Fibroblast of gingiva (primary cell): ENCODE results near the gene CARHSP1.
"Not testable (repeated sequence)": the region's sequence is repeated elsewhere in the genome, so short reads cannot be mapped to it uniquely, and the experiment has no call there.

ENCODE experiments used
- DNase-seq: peaks from one replicate; pipeline ENCODE4 v3.0.0-alpha.2; 2011; ENCODE audit warnings: low read depth

CARHSP1 gene

GRCh38 chr16:8868416-8869211, at the start of gene CARHSP1:
TSS of gene CARHSP1 (minus strand) at chr16:8869006. CDS start at chr16:8859328, 9,678 bp downstream.
- peak; percentile 82 for DNase-seq

DNA sequence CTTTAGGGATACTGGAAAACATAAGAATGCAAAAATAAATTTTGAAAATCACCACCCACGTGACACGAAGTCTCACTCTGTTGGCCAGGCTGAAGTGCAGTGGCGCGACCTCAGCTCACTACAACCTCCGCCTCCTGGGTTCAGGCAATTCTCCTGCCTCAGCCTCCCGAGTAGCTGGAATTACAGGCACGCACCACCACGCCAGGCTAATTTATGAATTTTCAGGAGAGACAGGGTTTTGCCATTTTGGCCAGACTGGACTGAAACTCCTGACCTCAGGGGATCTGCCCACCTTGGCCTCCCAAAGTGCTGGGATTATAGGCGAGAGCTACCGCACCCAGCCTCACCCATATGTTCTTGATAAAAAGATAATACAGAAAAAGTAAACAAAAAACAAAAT, 48.5 kb upstream of the CARHSP1 start:
- DNase-seq = not testable (repeated sequence)

DNA sequence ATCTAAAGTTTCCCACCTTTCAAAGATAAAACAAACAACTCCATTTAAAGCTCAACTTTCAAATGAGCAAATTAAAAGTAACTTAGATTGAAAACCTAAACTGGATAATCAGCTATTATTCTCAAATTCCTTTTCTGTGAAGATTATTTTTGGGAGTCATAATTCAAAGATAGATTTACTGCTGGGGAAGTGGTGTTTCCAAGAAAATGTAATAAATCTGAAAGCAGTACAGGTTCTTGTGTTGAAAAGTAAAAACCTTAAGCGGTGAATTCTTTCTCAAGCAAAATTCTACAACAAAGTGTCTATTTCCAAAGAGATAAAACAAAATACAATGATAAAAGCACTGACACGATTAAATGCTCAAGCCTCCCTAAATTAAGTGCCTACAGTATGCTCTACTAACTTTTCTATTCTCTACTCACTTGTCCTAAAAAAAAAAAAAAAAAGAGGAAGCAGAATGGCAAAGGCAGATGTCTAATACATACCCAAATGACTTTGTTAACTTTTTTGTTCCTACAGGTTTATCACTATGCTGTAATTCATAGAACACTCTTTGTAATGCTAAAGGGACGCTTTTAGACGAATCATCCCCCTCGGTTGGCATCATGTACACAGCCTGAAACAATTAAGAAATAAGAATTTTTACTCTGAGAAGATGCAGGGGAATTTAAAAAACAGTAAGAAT, 47.9 kb upstream of the CARHSP1 start:
- no peak for DNase-seq

DNA sequence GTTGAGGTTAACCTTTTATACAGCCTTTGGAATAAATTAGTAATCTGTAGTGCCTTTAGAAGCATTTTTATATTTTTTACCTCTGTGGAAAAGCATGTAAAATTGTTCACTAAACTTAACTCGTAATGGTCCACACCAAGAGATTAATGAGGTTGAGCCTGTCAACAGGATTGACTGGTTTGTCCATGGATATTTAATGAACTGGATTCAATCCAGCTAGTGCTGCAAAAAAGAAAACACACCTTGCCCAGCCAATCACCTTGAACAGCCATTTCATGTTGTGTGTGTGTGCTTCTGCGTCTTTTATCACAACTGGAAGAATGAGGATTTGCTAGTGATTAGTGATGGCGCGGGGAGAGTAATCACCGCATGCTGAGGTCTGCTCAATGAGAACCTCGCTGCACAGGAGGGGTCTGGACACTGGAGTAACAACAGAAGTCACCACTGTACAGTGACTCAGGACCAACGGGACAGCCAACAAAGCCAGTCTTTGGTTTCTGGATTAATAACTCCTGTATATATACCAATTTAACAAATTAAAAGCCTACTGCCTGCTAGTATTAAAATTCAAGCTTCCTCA, 47.0 kb upstream of the CARHSP1 start:
- DNase-seq = no peak

- no peak for DNase-seq
These were observed 45.3 kb upstream of the CARHSP1 start for GRCh38 chr16:8914098-8914497.

- DNase-seq = no peak
These were observed 44.0 kb upstream of the CARHSP1 start for GRCh38 chr16:8912793-8913192.

GRCh38 chr16:8910811-8911210, 42.0 kb upstream of the CARHSP1 start:
- no peak for DNase-seq

DNA sequence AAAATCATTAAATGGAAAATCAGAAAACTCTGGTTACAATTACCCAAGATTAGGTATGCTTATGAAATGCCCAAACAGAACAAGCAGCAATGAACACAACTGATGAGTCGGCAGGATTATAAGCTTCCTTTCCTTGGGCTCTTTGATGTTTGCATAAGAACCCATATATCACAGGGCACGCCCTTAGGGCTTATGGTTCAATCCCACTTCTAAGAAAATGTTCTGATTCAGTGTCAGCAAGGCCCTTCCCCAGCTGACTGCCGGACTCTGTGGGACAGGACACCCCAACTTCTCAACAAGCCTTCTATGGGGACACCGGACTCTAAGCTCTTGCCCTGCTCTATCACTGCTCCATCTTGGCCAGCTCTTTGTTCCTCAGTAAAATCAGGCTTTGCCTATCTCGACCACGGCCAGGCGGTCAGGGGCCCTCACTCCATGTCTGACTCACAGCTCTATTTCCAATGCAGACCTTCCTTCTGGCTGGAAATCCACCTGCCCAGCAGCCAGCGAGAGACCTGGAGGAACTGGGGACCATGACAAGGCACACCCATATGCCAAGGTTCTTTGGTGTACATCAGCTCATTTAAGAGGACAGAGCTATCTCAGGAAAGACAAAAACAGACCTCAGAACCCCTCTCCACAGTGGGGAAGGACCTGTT, 40.1 kb upstream of the CARHSP1 start:
- DNase-seq = no peak

- DNase-seq = no peak
These were observed 38.3 kb upstream of the CARHSP1 start for GRCh38 chr16:8907096-8907495.

DNA sequence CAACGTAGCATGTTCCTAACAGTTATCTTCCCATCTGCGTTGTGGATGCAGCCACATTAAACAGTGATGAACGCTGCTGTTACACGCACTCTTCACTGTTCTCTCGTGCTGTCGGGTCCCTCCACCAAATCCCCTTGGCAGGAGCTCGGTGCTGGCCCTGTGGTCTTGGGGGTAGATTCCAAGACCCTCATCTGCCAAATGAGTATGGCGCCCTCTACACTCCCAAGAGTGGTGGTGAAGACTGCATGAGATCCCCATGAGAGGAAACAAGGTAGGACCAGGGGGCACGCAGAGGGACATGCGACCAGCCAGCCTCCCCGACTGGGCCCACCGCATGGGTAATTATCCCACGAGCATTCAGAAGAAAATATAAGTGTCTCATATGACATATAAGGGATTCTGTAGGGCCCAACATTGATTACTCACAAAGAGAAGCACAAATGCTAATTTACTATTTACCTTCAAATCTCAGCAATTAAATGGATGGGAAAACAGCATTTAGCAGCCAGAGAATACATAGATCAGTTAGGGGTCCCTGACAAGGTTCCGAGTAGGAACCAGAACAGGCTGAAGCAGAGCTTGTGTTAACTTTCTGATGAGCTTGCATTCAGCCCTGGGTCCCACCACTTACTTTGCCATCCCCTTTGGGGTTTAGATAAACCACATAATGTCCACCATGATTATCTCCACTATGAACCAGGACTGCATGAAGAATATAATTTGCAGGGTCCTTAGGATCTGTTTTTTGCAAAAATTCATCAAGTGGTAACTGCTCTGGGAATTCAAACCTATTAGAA, 37.2 kb upstream of the CARHSP1 start:
- no peak for DNase-seq

GRCh38 chr16:8905168-8905762, 36.5 kb upstream of the CARHSP1 start:
- DNase-seq = peak; percentile 21

- DNase-seq = no peak
These were observed 35.2 kb upstream of the CARHSP1 start for GRCh38 chr16:8904018-8904430.

- no peak for DNase-seq
These were observed 34.2 kb upstream of the CARHSP1 start for GRCh38 chr16:8903004-8903403.

- no peak for DNase-seq
These were observed 32.6 kb upstream of the CARHSP1 start for GRCh38 chr16:8901320-8901861.

GRCh38 chr16:8900343-8900742, 31.5 kb upstream of the CARHSP1 start:
- no peak for DNase-seq

DNA sequence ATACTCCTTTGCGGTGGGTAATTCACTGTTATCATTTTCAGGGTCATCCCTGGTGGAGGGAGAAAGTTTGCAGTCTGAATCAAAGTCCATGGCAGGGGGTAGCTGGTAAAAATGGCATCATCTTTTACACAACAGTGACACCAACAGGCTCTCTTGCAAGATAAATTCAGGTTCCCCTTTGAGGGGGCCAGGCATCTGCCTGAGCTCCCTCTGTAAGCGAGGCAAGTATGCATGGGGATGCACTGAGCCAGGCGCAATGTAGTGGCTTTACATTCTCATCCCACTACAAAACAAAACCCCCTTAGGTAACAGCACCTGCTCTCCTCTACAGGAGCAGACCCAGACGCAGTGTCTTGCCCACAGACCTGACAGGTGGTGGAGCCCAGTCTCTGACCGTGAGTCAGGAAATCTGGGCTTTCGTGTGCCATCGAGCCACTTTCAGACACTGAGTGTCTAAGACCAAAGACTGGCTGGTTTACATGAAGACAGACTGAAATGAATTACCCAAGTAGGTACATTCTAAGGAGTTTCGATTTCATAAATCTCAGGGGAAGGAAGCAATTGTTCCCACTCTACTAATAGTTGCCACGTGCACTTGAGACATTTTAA, 31.0 kb upstream of the CARHSP1 start:
- no peak for DNase-seq

- no peak for DNase-seq
These were observed 30.0 kb upstream of the CARHSP1 start for GRCh38 chr16:8898660-8899318.

DNA sequence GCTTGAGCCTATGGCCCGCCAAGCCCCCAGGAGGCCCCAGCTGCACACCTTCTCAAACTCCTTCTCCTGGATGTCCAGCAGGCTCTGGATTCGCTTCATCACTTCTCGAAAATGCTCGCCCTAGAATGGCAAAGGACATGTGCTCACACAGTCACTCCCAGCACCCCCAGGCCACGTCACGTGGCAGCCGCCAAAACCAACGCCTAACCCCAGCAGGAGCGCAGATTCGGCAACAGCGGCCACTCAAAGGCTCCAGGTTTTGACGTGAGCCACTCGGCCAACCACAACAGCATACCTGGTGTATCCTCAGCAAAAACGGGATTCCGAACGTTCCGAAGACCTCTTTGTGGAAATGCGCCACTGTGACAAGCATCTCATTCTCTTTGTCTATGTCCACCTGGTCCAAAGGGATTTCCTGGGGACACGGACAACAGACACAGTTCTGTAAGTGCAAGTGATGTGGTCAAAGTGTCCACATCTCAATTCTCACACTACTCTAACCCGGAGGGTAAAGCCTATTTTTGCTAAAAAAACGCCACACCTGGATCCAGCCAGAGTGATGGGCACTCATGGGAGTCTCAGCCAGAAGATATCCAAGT, 26.0 kb upstream of the CARHSP1 start:
- DNase-seq = no peak

DNA sequence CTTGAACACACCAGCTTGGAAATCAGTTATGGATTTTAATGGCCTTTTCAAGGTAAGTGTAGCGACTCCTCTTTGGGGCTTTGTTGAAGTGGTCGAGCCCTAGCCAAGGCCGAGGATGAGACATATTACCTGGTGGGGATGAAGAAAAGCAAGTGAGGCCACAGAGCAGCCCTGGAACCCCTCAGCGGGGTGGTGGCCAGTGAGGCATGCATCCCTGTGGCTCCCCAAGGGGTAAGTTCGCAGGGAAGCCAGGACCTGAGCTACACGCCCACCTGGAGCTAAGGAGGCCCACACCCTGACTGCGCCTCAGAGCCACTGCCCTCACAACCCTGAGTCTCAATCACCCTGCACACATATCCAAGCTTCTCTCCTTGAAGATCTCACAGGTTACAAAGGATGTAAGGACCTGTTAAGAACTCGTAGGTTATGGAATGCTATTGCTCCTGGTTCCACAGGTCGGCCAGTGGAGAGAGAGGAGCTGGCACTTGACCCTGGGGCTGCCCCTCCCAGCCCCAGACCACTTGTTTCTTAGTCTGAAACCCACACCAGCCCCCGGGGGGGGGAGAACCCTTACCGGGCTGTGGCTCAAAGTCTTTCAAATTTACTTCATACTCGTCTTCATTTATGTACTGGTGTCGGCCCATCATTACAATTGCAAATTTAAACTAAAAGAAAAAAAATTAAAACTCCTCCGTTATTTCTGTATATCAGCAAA, 25.3 kb upstream of the CARHSP1 start:
- DNase-seq = no peak
